Astrocyte of the spinal cord (primary cell): ENCODE data around the gene TEX10.

Experiments
- DNase-seq: peaks from one replicate; pipeline ENCODE4 v3.0.0; 2011; ENCODE audit warnings: low read depth, low spot score
- H3K4me3 ChIP-seq: 2 replicates; pipeline ENCODE4 v1.5.1; 2011; ENCODE audit warnings: low read depth, mild to moderate bottlenecking, low read length, moderate library complexity
- in situ Hi-C: cut with HindIII; loops from 2 replicates; pipeline ENCODE4 v1.10.0; 2017; ENCODE audit warnings: low sequenced_read_pairs
- TF ChIP-seq, protein P1 (sequence below): IDR thresholded peaks from 2 replicates; pipeline ENCODE4 v1.5.1; 2012; ENCODE audit warnings: low read depth, mild to moderate bottlenecking, low read length, inconsistent platforms

TEX10 gene

DNA sequence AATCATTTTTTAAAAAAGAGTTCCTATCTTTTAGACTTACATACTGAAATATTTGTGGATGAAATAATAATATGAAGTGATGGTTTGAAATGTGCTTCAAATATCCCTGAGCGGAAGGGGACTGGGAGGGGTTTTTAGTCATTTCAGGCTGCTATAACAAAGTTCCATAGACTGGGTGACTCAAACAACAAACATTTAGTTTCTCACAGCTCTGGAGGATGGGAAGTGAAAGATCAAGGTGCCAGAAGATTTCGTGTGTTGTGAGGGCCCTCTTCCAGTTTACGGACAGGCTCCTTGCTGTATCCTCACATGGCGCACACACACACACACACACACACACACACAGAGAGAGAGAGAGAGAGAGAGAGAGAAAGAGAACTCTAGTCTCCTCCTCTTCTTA is 27.1 kb upstream of the TEX10 start:
- in situ Hi-C loops, result no loop called here
- TF ChIP-seq, protein P1, sequence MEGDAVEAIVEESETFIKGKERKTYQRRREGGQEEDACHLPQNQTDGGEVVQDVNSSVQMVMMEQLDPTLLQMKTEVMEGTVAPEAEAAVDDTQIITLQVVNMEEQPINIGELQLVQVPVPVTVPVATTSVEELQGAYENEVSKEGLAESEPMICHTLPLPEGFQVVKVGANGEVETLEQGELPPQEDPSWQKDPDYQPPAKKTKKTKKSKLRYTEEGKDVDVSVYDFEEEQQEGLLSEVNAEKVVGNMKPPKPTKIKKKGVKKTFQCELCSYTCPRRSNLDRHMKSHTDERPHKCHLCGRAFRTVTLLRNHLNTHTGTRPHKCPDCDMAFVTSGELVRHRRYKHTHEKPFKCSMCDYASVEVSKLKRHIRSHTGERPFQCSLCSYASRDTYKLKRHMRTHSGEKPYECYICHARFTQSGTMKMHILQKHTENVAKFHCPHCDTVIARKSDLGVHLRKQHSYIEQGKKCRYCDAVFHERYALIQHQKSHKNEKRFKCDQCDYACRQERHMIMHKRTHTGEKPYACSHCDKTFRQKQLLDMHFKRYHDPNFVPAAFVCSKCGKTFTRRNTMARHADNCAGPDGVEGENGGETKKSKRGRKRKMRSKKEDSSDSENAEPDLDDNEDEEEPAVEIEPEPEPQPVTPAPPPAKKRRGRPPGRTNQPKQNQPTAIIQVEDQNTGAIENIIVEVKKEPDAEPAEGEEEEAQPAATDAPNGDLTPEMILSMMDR, result no peak
- DNase-seq, result peak; percentile 79
- H3K4me3 ChIP-seq, result no peak overlapping the region

DNA sequence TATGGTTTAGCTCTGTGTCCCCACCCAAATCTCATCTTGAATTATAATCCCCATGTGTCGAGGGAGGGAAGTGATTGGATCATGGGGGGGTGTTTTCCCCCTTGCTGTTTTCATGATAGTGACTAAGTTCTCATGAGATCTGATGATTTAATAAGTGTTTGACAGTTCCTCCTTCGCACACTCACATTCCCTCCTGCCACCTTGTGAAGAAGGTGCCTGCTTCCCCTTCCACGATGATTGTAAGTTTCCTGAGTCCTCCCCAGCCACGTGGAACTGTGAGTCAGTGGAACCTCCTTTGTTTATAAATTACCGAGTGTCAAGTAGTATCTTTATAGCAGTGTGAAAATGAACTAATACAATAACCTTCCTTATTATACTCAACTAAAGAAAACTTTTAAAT is 24.3 kb upstream of the TEX10 start:
- no peak for DNase-seq
- in situ Hi-C loops, result no loop called here
- no peak overlapping the region for H3K4me3 ChIP-seq
- TF ChIP-seq, protein P1, result no peak

DNA sequence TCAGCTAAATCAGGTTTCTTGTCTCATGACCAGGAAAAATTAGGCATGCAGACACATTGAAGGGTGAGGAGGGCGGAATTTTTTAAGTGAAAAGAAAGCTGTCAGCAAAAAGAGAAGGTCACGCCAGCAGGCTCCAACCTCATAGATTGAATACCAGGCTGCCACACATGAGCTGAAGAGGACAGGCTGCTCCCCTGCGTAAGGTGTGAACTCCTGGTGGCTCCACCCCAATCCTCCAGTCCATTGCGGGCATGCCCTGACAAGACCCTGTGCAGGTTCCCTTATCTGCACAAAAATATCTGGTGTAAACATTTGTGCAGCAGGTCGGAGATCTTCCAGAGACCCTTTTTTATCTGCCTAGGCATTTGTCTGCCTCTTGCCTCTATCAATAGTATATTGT is 22.9 kb upstream of the TEX10 start:
- DNase-seq, result no peak

DNA sequence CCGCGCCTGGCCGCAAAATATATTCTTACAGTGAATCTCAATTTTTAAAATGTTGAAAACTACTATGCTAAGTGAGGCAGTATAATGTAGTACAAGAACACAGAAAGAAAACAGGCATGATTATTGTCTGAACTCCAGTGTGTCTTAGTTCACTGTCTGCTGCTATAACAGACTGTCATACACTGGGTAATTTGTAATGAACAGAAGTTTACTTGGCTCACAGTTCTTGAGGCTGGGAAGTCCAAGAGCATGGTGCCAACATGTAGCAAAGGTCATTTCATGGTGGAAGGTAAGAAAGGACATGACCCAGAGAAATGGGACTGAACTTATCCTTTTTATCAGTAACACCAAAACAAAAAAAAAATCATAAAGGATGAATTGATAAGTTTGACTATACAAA is 19.9 kb upstream of the TEX10 start:
- H3K4me3 ChIP-seq, result no peak overlapping the region
- in situ Hi-C loops, result no loop called here
- TF ChIP-seq, protein P1, result no peak
- no peak for DNase-seq

More for the DNA sequence above, 22.9 kb upstream of the TEX10 start:
- no peak overlapping the region for H3K4me3 ChIP-seq
- TF ChIP-seq, protein P1, result no peak
- in situ Hi-C loops, result no loop called here

DNA sequence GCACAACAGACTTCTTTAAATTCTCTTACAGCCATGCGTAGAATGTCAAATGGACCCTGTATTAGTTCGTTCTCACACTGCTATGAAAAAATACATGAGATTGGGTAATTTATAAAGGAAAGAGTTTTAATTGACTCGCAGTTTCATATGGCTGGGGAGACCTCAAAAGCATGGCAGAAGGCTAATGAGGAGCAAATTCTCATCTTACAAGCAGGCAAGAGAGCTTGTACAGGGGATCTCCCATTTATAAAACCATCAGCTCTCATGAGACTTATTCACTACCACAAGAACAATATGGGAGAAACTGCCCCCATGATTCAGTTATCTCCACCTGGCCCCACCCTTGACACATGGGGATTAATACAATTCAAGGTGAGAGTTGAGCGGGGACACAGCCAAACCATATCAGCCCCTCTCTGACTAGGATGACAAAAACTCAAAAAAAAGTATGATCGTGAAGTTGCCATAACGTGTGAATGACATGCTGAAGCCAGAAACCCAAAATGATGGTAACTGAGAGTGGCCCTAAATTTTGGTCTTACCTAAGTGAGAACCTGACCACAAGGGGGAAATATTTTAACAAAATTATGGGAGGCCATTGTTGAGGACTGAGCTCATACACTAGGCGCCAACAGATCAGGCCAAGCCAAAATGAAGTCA is 17.5 kb upstream of the TEX10 start:
- H3K4me3 ChIP-seq, result no peak overlapping the region
- TF ChIP-seq, protein P1, result no peak
- no peak for DNase-seq
- in situ Hi-C loops, result no loop called here

DNA sequence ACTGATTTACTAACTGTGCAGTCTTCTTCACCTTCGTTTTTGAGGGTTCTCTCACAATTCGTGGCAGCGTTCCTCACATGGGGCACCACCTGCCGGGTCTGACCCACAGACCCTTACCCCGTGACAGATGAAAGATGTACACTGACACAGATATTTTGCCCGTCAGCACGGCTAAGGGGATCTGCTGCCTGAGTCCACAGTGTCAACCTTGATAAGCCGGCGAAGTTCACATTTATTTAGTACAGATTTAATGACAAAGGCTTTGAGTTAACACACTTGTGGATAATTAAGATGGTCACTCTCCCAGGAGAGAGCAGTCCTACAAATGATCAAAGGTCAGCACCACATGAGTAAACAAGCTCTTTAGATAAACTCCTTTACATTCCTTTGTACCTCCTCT is 15.9 kb upstream of the TEX10 start:
- TF ChIP-seq, protein P1, result no peak
- H3K4me3 ChIP-seq, result no peak overlapping the region
- DNase-seq, result no peak
- in situ Hi-C loops, result no loop called here

DNA sequence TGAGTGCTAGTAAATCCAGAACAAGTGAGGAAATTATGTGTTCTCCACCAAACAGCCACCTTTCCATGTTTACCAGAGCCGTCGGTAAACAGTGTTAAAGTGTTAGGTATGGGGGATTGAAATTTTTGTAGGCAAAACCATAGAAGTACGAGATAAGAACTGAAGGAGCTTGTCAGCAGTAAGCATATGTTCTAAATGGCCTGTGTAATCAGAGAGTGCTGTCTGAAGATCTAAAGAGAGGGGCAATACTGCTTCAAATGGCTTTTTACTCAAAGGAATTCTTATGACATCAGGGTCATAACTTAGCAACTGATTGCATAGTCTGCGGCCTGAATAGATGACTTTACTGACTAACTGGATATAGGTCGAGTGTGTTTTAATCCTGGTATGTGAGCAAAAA is 13.4 kb upstream of the TEX10 start:
- DNase-seq, result no peak
- TF ChIP-seq, protein P1, result no peak
- in situ Hi-C loops, result no loop called here
- no peak overlapping the region for H3K4me3 ChIP-seq
